Fibroblast of skin of left biceps (primary cell): Measurements from ENCODE around the gene GPT2.
"Not testable (repeated sequence)": the region's sequence is repeated elsewhere in the genome, so short reads cannot be mapped to it uniquely, and the experiment has no call there.

Experiments used
- DNase-seq, 2 experiments: peaks; one replicate each; pipeline ENCODE4 v3.0.0-alpha.2; 2013; ENCODE audit warnings: low read depth in 2 of 2

The GPT2 gene

DNA sequence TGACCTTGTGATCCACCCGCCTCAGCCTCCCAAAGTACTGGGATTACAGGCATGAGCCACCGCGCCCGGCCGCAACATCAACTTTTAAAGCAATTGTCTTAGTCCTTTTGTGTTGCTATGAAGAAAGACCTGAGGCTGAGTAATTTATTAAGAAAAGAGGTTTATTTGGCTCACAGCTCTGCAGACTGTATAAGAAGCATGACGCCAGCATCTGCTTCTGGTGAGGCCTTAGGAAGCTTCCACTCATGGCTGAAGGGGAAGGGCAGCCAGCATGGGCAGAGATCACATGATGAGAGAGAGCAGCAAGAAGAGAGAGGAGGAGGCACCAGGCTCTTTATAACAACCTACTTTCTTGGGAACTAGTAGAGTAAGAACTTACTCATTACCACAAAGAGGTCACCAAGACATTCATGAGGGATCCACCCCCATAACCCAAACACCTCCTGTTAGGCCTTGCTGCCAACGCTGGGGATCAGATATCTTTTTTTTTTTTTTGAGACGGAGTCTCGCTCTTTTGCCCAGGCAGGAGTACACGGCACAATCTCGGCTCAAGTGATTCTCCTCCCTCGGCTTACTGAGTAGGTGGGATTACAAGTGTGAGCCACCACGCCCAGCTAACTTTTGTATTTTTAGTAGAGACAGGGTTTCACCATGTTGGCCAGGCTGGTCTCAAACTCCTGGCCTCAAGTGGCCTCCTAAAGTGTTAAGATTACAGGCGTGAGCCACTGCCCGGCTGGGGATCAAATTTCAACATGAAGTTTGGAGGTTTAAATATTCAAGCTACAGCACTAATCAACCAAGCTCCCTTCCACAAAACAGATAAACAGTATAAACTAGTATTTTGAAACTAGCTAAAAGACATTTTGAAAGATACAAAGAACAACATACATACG, 21.4 kb upstream of the GPT2 start:
- DNase-seq, result no peak

DNA sequence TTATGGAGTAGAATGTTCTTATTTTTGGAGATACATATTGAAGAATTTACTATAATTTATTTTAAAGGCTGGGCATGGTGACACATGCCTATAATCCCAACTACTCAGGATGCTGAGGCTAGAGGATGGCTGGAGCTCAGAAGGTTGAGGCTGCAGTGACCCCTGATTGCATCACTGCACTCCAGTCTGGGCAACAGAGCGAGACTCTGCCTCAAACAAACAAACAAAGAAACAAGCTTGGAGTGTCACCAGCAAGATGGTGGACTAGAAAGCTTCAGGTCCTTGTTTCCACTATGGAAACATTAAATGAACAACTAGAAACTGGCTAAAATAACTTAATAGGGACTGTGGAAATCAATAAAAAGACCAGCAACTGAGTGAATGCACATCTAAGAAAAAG, 17.9 kb upstream of the GPT2 start:
- DNase-seq, result no peak

DNA sequence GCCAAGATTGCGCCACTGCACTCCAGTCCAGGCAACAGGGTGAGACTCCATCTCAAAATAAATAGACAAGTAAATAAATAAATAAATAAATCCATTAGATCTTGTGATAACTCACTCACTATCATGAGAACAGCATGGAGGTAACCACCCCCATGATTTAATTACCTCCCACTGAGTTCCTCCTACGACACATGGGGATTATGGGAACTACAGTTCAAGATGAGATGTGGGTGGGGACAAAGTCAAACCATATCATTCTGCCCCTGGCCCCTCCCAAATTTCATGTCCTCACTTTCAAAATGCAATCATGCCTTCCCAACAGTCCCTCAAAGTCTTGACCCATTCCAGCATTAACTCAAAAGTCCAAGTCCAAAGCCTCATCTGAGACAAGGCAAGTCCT, 16.7 kb upstream of the GPT2 start:
- DNase-seq, result not testable (repeated sequence)

DNA sequence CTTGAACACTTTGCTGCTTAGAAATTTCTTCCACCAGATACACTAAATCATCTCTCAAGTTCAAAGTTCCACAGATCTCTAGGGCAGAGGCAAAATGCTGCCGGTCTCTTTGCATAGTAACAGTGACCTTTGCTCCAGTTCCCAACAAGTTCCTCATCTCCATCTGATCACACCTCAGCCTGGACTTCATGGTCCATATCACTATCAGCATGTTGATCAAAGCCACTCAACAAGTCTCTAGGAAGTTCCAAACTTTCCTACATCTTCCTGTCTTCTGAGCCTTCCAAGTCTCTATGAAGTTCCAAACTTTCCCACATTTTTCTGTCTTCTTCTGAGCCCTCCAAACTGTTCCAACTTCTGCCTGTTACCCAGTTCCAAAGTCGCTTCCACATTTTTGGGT, 15.3 kb upstream of the GPT2 start:
- not testable (repeated sequence) for DNase-seq

DNA sequence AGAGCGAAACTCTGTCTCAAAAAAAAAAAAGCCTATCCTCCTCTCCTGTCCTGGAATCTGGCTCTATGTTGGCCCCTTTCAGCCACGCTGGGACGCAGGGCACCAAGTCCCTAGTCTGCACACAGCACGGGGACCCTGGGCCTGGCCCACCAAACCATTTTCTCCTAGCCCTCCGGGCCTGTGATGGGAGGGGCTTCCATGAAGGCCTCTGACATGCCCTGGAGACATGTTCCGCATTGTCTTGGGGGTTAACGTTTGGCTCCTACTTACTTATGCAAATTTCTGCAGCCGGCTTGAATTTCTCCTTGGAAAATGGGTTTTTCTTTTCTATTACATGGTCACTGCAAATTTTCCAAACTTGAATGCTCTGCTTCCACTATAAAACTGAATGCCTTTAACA, 12.6 kb upstream of the GPT2 start:
- DNase-seq, result no peak

DNA sequence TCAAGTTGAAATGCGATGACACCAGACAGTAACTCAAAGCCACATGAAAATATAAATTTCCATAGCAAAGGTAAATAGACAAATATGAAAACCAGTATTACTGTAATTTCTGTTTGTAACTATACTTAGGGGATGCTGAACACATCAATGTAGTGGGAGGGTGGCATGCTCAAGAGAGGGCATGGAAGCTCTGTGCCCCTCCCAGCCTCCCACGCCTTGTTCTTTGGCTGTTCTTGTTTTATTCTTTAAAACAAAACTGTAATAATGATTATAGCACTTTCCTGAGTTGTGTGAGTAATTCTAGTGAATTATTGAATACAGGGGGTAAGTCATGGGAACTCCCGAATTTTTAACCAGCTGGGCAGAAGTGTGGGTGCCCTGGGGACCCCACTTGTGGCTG, 11.0 kb upstream of the GPT2 start:
- DNase-seq, result no peak

DNA sequence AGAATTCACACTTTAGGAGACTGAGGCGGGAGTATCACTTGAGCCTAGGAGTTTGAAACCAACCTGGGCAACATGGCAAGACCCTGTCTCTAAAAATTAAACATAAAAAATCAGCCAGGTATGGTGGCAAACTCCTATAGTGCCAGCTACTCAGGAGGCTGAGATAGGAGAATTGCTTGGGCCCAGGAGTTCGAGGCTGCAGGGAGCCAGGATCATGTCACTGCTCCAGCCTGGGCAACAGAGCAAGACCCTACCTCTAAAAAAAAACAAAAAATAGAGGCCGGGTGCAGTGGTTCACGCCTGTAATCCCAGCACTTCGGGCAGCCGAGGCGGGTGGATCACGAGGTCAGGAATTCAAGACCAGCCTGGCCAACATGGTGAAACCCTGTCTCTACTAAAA, 8.9 kb upstream of the GPT2 start:
- no peak for DNase-seq

DNA sequence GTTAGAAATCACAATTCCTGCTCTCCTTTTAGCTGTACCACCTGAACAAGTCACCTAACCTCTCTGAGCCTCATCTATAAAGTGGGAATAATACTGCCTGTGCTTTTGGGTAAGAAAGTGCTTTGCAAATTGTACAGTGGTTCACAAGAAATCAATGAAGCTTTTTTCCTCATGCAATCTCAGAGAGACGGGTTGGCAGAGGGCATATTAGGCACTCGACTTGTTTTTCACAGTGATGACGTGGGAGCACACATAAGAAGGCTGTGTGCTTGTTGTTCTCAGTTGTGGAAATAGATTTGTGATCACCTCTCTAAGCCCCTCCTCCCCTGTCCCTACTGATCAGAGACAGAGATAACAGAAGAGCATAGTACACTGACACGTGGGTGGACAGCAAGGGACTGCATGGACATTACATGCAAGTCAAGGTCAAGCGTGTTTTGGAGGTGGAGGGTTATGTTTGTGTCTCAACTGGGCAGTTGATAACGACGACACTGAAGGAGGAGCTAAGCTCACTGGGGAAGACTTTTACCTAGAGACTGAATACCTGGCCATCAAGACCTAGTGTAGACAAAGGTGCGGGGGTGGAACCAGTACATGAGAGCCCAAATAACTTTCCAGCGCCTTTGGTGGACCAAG, 1.7 kb upstream of the GPT2 start:
- no peak for DNase-seq

DNA sequence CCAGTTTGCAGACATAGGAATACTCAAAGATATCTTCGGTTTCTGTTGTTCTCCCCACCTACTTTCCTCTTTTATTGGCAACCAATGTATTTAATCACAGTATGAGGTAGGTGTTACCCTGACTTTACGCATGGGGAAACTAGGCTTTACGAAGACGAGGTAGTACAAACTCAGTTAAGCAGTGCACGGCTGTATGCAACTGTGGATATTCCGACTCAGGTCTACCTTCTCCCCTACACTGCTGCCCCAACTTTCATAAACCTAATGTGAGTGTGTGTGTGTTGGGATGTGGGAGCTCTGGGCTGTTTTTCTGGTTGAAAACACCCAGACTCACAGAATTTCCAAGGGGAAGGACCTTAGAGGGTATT, 1.2 kb upstream of the GPT2 start:
- DNase-seq, result no peak

DNA sequence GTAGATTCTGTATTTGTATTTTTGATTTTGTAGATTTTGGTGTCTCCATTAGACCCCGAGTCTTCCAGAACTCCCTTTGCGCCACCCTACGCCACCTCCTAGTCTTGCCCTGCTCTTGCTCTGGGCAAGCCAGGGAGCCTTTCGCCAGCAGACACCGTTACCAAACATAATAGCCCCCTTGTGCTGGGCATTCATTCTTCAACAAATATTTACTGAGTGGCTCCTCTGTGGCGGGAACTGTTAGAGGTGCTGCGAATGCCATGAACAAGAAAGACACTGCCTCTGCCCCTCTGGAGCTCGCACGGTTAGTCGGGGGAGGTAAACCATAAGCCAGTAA, 841 bp upstream of the GPT2 start:
- no peak for DNase-seq

DNA sequence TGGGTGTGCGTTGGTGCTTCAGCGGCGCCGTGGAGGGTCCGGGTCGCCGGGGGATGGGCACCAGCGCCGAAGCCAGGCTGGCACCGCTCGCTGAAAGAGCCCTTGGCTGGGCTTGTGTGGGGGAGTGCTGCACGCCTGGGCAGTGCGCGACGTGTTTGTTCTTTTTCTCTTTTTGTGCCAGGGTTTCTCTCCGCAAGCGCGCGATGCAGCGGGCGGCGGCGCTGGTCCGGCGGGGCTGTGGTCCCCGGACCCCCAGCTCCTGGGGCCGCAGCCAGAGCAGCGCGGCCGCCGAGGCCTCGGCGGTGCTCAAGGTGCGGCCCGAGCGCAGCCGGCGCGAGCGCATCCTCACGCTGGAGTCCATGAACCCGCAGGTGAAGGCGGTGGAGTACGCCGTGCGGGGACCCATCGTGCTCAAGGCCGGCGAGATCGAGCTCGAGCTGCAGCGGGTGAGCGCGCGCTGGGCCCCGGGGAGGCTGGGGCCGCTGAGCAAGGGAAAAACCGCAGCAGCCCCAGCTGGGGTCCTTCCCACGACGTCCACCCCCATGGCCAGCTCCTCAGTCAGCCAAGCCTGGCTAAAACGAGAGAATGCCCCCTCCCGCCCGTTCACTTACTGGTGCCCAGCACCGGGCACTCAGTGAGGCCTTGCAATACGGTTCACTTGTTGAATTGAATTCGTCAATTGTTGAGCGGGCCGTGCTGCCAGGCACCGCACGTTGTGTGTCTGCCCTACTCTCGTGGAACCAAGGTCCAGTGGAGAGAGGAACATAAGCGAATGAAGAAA, 541 bp downstream of the GPT2 start:
- DNase-seq, result no peak

DNA sequence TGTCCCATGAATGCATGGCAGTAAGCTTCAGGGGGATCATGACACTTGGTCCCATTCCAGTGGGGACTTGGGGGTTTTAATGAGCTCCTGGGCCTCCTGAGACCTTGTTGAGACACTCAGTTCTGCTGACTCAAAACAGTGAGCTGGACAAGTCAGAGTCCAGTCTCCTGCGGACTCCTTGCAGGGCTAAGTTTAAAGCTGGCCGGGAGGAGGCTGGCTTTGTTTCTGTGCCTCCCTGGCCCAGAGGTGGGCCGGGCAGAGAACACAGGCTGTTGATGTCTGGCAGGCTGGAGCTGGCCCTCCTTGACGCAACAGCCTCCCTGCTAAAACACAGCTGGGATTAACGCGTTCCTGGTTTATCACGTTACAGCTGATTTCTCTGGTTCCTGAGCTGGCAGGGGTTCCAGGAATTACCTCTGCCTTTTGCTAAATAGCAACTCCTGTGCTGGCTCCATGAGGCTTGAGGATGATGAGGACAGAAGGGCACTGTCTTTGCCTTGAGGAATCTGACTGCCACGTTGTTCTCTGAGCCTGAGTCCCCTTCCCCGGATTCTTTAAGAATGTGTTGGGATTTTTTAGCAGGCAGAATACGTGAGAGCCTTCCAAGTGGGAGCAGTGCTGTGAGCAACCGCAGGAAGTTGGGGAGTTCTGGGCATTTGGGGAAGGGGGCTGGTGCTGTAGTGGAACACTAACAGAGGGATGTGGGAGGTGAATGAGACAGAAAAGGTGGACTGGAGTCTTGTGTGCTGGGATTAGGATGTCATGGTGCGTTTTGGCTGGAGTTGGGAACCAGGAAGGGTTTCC, 2.0 kb downstream of the GPT2 start:
- no peak for DNase-seq

DNA sequence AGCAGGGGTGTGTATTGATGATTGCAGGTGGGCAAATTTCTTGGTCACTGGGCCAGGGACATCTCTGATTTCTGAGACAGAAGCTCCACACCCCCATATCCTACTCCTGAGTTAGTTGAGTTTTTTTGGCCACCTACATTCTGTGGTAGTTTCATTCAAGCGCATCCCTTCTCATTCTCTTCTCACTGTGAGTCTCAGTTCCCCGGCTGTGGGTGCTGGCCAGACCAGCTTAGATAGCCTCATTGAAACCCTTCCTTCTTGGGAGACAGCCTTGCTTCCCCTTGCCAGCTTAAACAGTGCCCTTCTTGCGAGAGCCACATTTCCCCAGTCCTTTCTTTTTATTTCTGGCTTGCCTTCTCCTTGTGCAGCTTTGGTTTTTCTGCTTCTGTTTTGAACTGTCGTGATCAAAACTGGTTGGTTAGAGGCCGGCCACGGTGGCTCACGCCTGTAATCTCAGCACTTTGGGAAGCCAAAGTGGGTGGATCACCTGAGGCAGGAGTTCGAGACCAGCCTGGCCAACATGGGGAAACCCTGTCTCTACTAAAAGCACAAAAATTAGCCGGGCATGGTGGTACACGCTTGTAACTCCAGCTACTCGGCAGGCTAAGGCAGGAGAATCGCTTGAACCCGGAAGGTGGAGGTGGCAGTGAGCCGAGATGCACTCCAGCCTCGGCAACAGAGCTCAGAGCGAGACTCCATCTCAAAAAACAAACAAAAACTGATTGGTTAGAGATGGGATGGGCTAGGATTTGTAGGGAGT, 2.8 kb downstream of the GPT2 start:
- DNase-seq, result no peak

DNA sequence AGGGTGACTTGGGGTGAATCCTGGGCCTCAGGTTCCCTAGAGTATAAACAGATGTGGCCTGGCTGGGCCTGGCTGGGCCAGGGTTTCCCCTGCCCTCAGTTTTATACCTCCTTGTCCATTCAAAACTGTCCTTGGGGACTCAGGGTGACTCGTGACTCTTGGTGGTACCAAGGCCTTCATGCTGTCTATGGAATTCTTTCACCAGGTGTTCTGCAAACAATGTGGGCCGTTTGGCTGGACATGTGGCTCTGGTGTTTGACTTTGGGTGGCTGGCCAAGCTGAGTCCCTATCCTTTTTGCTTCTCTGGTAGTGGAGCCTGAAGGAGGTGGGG, 3.3 kb downstream of the GPT2 start:
- DNase-seq, result no peak

DNA sequence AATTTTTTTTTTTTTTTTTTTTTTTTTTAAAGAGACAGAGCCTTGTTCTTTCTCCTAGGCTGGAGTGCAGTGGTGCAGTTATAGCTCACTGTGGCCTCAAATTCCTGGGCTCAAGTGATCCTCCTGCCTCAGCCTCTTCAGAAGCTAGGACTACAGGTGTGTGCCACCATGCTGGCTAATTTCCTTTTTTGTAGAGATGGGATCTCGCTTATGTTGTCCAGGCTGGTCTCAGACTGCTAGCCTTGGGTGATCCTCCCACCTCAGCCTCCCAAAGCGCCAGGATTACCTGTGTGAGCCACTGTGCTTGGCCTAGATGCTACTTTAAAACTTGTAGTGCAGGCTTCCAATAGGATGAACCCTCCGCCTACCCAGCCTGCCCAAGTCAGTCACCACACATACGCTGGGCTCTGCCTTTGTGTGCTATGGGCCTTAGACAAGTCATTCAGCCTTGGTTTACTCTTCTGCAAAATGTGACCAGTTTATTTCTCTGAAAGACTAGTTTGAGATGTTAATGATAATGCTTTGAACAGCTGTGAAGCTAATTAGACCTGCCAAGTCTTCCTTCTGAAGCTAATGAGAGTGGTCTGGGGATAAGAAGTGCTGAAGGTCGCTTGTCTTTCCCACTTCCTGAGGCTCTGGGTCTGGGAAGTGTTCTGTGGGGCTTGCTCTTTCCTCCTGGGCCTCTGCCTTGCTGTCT, 5.2 kb downstream of the GPT2 start:
- DNase-seq, result no peak

DNA sequence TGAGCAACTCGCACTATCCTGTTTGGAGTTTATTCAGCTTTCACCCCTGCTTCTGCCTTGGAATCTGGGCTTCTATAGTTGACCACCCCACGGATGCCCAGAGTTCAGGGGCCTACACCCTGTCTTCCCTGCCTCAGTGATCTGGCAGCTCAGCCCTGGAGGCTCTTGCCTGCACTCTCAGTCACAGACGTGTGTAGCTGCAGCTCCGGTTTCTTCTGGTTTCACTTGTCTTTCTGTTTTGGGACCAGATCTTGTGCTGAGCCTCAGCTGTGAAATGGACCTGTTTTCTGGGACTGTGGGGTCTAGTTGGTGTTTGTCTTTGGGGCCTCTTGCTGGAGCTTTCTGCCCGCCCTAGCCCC, 5.8 kb downstream of the GPT2 start:
- no peak for DNase-seq

DNA sequence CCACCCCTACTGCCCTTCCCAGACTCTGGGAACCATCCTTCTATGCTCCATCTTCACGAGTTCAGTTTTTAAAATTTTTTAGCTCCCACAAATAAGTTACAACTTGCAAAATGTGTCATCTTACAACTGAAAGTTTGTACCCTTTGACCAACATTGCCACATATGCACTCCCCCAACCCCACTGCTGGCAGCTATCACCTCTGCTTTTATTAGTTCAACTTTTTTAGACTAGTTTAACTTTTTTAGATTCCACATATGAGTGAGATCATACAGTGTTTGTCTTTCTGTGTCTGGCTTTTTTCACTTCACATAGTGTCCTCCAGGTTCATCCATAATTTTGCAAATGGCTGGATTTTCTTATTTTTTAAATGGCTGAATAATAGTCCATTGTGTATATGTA, 7.7 kb downstream of the GPT2 start:
- DNase-seq, result no peak

DNA sequence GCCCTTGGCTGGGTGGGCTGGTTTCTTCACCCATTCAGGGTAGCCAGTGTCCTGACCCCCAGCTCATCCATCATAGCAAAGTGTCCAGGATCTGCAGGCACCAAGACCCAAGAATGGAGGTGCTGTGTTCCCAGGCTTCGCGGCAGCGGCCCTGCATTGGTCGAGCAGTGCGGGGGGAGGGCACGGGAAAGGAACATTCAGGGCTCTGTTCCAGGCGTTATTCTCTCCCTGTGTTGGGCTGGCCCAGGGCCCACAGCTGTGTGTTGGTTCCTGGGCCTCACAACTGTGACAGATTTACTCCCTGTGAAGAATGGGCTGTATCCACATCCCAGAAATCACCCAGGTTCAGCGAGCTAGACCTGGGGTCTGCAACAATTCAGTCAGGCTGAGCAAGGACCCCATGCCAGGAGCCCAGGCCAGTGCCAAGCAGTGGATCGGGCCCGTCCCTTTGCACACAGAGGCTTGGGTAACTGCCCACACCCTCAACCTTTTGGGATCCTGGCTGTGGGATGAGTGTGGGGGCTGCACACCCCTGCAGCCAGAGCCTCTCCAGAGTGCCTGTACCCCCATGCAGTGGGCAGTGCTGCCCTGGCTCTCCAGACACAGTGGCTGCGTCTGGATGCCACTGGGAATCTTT, 10.0 kb downstream of the GPT2 start:
- no peak for DNase-seq

DNA sequence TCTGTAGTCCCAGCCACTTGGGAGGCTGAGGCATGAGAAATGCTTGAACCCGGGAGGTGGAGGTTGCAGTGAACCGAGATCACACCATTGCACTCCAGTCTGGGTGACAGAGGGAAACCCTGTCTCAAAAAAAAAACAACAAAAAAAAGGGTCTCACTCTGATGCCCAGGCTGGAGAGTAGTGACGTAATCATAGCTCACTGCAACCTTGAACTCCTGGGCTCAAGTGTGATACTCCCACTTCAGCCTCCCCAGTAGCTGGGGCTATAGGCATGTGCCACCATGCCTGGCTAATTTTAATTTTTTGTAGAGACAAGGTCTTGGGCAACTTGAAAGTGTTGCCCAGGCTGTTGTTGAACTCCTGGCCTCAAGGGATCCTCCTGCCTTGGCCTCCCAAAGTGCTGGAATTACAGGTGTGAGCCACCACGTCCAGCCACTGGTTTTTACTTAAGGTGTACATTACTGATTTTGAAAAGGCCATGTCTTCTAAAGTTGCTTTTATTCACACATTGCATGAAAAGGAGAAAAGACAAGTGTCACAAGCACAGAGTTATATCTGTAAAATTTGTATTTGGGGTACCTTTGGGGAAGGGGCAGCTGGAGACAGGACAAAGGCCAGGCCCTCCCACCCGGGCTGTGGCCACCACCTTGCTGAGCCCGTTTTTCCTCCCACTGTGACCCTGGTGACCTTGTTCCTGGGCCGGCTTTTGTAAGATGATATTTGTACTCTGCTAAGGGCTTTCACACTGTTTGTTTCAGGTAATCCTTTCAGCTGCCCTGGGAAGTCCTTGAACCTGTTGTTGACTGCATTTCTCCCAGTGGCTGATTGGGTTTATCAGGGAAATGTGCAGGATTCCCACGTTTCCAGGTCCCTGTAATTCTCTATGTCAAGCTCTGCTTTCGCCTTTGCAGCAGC, 11.5 kb downstream of the GPT2 start:
- DNase-seq, result no peak
